ENCODE measurements around the gene RACK1. TPM values are rescaled to one million over a fixed set of nuclear protein-coding genes. Genes with fewer than 3 reads are reported as not detected.

RACK1 gene
- total and polyA plus RNA-seq, 2 of the 13 experiments (the other 11 are each of a cell fraction or from before 2014, with no cell fraction given): 2,514 to 6,141 TPM

DNA sequence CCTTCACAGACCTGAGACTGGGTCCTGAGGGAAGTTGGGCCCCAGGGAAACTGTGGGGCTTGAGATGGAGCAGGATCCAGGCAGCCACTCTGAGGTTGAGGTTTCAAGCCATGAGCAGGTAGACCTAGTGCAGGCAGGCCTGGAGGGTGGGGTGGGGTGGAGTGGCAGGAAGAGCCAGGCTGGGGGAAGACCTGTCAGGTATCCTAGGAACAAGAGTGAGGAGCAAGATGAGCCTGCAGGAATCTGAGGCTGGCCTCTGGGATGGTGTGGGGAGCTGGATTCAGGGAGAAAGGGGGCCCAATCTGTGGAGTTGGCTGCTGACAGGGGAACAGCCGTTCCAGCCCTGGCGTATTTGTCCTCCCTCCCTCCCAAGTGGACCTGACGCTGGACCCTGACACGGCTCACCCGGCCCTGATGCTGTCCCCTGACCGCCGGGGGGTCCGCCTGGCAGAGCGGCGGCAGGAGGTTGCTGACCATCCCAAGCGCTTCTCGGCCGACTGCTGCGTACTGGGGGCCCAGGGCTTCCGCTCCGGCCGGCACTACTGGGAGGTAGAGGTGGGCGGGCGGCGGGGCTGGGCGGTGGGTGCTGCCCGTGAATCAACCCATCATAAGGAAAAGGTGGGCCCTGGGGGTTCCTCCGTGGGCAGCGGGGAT is 9.8 kb downstream of the RACK1 start:
- in situ Hi-C loops (cut with HindIII; ENCODE audit: extremely low pct_ligation_motif_present, low pct_unique_long_range_greater_than_20kb): no loop called here
- peaks cover 31 to 77% of the 10 kb centered on the region in 2 experiments for H3K36me3 ChIP-seq (replicated peaks in 1 of 2; ENCODE audit: control insufficient read depth in 1 of 2, insufficient read depth in 2 of 2, low read length in 2 of 2)
- POLR2A ChIA-PET: interaction anchor here (1.4 to 4.3 kb wide), 4 partner anchors 9 to 50 kb away, joined by 4 to 41 read pairs (median 15); partner anchors contain the start of genes RACK1 and TRIM41
- FAIRE-seq (no peak), ATAC-seq (peak; percentile 34), DNase-seq (ENCODE audit: low spot score) (no peak)
- H3K4me3 ChIP-seq (replicated peaks in 1 of 3; ENCODE audit: insufficient read depth in 1 of 3, low read depth in 2 of 3, low read length in 3 of 3): no peak overlapping the region
- no peak overlapping the region for H3K27ac ChIP-seq (ENCODE audit: extremely low read length, insufficient read depth, low read length)
- no peaks in the 10 kb centered on the region for H3K27me3 ChIP-seq (ENCODE audit: control insufficient read depth in 1 of 2, insufficient read depth in 2 of 2, low read length in 2 of 2)
- TF ChIP-seq ZNF451 (CRISPR knock-in tag; IDR thresholded peaks at IDR 0.05) (no peak), U2AF1 (optimal IDR thresholded peaks at IDR 0.05; ENCODE audit: low read depth, low read length) (no peak), ZSCAN29 (CRISPR knock-in tag; conservative IDR thresholded peaks at IDR 0.05) (no peak), AGO2 (optimal IDR thresholded peaks at IDR 0.05; ENCODE audit: low read depth, low read length) (peak; percentile 95), AGO1 (IDR thresholded peaks at IDR 0.05; ENCODE audit: low read depth, low read length, poor library complexity, severe bottlenecking) (peak; percentile 89), RBM39 (IDR thresholded peaks at IDR 0.05; ENCODE audit: low read depth, low read length, poor library complexity, severe bottlenecking) (peak; percentile 72)
- no TSS peak for BruUV-seq (replicated peaks)
- no peaks in the 10 kb centered on the region for H3K79me2 ChIP-seq (ENCODE audit: insufficient read depth, low read length)
- CTCF ChIA-PET (ENCODE audit: low intra/inter-chr PET ratio, low total read pairs): no interaction called here
- 96% methylated on average over 5 of the region's 24 CpGs for WGBS (ENCODE audit: low lambda C conversion rate)
- H4K20me1 ChIP-seq (ENCODE audit: insufficient read depth, low read length): peaks cover 34% of the 10 kb centered on the region
- intact Hi-C loops (cut with micrococcal nuclease; ENCODE audit: unreplicated experiment): no loop called here
- peaks cover 16% of the 10 kb centered on the region; the same call in 1 of the 2 replicates for H3K4me1 ChIP-seq (ENCODE audit: insufficient read depth, low read length)
- no peak overlapping the region for H3K9ac ChIP-seq (ENCODE audit: insufficient read depth, low read depth, low read length)
- no peak overlapping the region for H3K4me2 ChIP-seq (ENCODE audit: low read depth, low read length)
- H2AFZ ChIP-seq (ENCODE audit: low read length): no peak overlapping the region
- H3K9me3 ChIP-seq (ENCODE audit: low read length): no peaks in the 10 kb centered on the region

- intact Hi-C loops (cut with micrococcal nuclease; ENCODE audit: unreplicated experiment) (no loop called here), in situ Hi-C loops (cut with HindIII; ENCODE audit: extremely low pct_ligation_motif_present, low pct_unique_long_range_greater_than_20kb) (no loop called here)
- Histone ChIP-seq H3K9ac (ENCODE audit: insufficient read depth, low read depth, low read length) (no peak overlapping the region), H3K4me2 (ENCODE audit: low read depth, low read length) (no peak overlapping the region), H3K4me3 (replicated peaks in 1 of 3; ENCODE audit: insufficient read depth in 1 of 3, low read depth in 2 of 3, low read length in 3 of 3) (no peak overlapping the region), H3K9me3 (ENCODE audit: low read length) (no peaks in the 10 kb centered on the region), H3K79me2 (ENCODE audit: insufficient read depth, low read length) (no peaks in the 10 kb centered on the region), H3K36me3 (replicated peaks in 1 of 2; ENCODE audit: control insufficient read depth in 1 of 2, insufficient read depth in 2 of 2, low read length in 2 of 2) (peaks cover 29 to 71% of the 10 kb centered on the region in 2 experiments), H3K27me3 (ENCODE audit: control insufficient read depth in 1 of 2, insufficient read depth in 2 of 2, low read length in 2 of 2) (no peaks in the 10 kb centered on the region), H3K27ac (ENCODE audit: extremely low read length, insufficient read depth, low read length) (no peak overlapping the region), H4K20me1 (ENCODE audit: insufficient read depth, low read length) (peaks cover 27% of the 10 kb centered on the region), H2AFZ (ENCODE audit: low read length) (no peak overlapping the region), H3K4me1 (ENCODE audit: insufficient read depth, low read length) (peaks cover 14% of the 10 kb centered on the region; the same call in 1 of the 2 replicates)
- ChIA-PET CTCF (ENCODE audit: low intra/inter-chr PET ratio, low total read pairs) (no interaction called here), POLR2A (interaction anchor here (1.4 to 4.3 kb wide), 3 partner anchors 10 to 49 kb away, joined by 4 to 41 read pairs (median 4); partner anchors contain the start of genes RACK1 and TRIM41)
- ATAC-seq (peak; percentile 10), FAIRE-seq (no peak), DNase-seq (ENCODE audit: low spot score) (no peak)
- TF ChIP-seq HMGA1 (CRISPR knock-in tag; conservative IDR thresholded peaks at IDR 0.05) (no peak), FOXA1 (IDR thresholded peaks at IDR 0.05) (no peak), FOXA1 (CRISPR knock-in tag; IDR thresholded peaks at IDR 0.05) (no peak), POLR2A (IDR thresholded peaks at IDR 0.05; ENCODE audit: insufficient read depth in 1 of 2, low read depth in 2 of 2, low read length in 2 of 2) (peak in 1 of 2 experiments; percentile 61; a peak in 2 of 4 replicates), GATA4 (IDR thresholded peaks at IDR 0.05; ENCODE audit: borderline replicate concordance, low read depth) (no peak), POLR2G (IDR thresholded peaks at IDR 0.05; ENCODE audit: low read depth, low read length) (peak; percentile 25; the same call in 1 of the 2 replicates), MXD1 (CRISPR knock-in tag; IDR thresholded peaks at IDR 0.05) (no peak), NCOA5 (CRISPR knock-in tag; IDR thresholded peaks at IDR 0.05) (no peak)
- TF ChIP-seq, protein P1, sequence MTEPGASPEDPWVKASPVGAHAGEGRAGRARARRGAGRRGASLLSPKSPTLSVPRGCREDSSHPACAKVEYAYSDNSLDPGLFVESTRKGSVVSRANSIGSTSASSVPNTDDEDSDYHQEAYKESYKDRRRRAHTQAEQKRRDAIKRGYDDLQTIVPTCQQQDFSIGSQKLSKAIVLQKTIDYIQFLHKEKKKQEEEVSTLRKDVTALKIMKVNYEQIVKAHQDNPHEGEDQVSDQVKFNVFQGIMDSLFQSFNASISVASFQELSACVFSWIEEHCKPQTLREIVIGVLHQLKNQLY (CRISPR knock-in tag; IDR thresholded peaks at IDR 0.05): no peak
- 93% methylated on average over 16 of the region's 16 CpGs for WGBS (ENCODE audit: low lambda C conversion rate)
- no TSS peak for BruUV-seq (replicated peaks)
These were observed 10.5 kb downstream of the RACK1 start for GRCh38 chr5:181233088-181233800.

Data from HepG2 (cell line).